Activated CD8-positive, alpha-beta memory T cell treated with anti-CD3 and anti-CD28 coated beads, Interleukin-2, amount 10 ng/mL, durations not matched to agents 7 days and 5 days (primary cell): ENCODE data around the gene EVA1C. TPM values are rescaled to one million over a fixed set of nuclear protein-coding genes. Genes with fewer than 3 reads are reported as not detected.
"Not testable (repeated sequence)": the region's sequence is repeated elsewhere in the genome, so short reads cannot be mapped to it uniquely, and the experiment has no call there.

Experiments used
- ATAC-seq: fragments of 150-1000 bp; cut with Tn5 transposase; one replicate; pipeline ENCODE4 v1.10.0; 2021; ENCODE audit warnings: moderate library complexity
- CTCF ChIA-PET: fragments of 350-600 bp; sonication (Branson Sonifier 250); formaldehyde crosslinking; loops from one replicate; lab custom pipeline; 2021; ENCODE audit warnings: antibody characterized with exemption; lab: Charles Lee
- DNase-seq: peaks from one replicate; pipeline ENCODE4 v3.0.0-alpha.2; 2020
- H3K27ac Mint-ChIP-seq: one replicate; pipeline ENCODE4 v1.8.0; 2021; ENCODE audit warnings: mild to moderate bottlenecking, mixed read lengths
- H3K27me3 Mint-ChIP-seq: one replicate; pipeline ENCODE4 v1.8.0; 2021; ENCODE audit warnings: mixed read lengths
- H3K36me3 Mint-ChIP-seq: one replicate; pipeline ENCODE4 v1.8.0; 2021; ENCODE audit warnings: mild to moderate bottlenecking, mixed read lengths
- H3K4me1 Mint-ChIP-seq: one replicate; pipeline ENCODE4 v1.8.0; 2021; ENCODE audit warnings: mixed read lengths
- H3K4me3 Mint-ChIP-seq: one replicate; pipeline ENCODE4 v1.8.0; 2021; ENCODE audit warnings: mild to moderate bottlenecking, moderate library complexity, mixed read lengths
- H3K9me3 Mint-ChIP-seq: one replicate; pipeline ENCODE4 v1.8.0; 2022; ENCODE audit warnings: low read depth, mixed read lengths
- total RNA-seq, 2 experiments: library from RNA; stranded (reverse); gene quantifications; one replicate each; pipeline ENCODE4 v1.2.3, GENCODE V29; 2021

Gene EVA1C
- total RNA-seq, 2 experiments from 2014 or later, result 4.5 to 7.6 TPM

DNA sequence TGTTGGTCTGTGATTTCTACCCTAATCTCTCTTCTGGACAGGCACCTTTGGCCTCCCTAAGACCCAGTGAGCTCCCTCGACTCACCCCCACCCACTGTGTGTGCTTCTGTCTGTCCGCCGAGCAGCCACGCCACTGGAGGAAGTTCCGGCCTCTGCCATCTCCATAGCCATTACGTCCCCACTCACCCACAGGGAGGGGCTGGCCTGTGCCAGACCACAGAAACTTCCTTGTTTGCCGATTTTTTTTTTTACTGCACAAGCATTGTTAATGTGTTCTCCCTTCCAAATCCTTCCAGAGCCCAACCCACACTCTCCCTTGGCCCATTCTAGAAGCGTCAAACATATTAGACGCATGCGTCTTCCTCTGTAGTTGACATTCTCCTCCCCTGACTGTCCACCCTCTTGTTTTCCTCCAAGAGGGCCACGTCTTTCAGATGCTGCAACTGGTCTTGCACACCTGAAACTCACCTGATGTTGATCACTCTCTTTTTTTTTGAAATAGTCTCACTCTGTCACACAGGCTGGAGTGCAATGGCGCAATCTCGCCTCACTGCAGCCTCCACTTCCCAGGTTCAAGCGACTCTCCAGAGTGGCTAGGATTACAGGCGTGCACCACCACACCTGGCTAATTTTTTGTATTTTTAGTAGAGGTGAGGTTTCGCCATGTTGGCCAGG, 72.3 kb downstream of the EVA1C start:
- Mint-ChIP-seq H3K27me3 (no peaks in the 10 kb centered on the region), H3K9me3 (no peaks in the 10 kb centered on the region), H3K4me1 (peaks cover 3% of the 10 kb centered on the region), H3K27ac (no peak overlapping the region), H3K4me3 (no peak overlapping the region), H3K36me3 (peaks cover 6% of the 10 kb centered on the region)
- CTCF ChIA-PET, result no interaction called here
- no peak for DNase-seq
- ATAC-seq, result no peak

DNA sequence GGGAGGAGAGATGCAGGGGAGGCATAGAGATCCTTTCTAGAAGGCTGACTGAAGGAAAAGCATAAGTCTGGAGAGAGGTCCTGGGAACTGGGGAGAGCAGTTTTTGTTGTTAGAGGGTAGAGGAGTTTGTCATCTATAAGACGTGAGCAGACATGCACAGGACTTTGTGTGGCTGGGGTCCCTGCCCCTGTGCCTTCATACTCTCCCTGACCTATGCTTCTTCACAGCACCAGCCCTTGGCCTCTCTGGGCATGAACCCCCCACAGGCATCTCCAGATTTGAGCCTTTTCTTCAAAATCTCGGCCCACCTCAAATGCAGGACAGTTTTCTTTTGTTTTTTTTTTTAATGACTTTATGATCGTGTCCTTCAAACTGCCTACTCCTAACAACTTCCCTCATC, 79.9 kb downstream of the EVA1C start:
- CTCF ChIA-PET, result no interaction called here
- no peak overlapping the region for H3K27ac Mint-ChIP-seq
- no peak overlapping the region for H3K4me3 Mint-ChIP-seq
- peaks cover 20% of the 10 kb centered on the region for H3K36me3 Mint-ChIP-seq
- no peak for DNase-seq
- no peaks in the 10 kb centered on the region for H3K27me3 Mint-ChIP-seq
- peaks cover 3% of the 10 kb centered on the region for H3K4me1 Mint-ChIP-seq
- no peaks in the 10 kb centered on the region for H3K9me3 Mint-ChIP-seq
- ATAC-seq, result no peak

GRCh38 chr21:32494934-32495709, 82.6 kb downstream of the EVA1C start:
- Mint-ChIP-seq H3K4me3 (no peak overlapping the region), H3K27ac (no peak overlapping the region), H3K9me3 (no peaks in the 10 kb centered on the region), H3K36me3 (peaks cover 18% of the 10 kb centered on the region), H3K4me1 (peaks cover 3% of the 10 kb centered on the region), H3K27me3 (no peaks in the 10 kb centered on the region)
- no peak for DNase-seq
- ATAC-seq, result no peak
- CTCF ChIA-PET, result no interaction called here

- Mint-ChIP-seq H3K9me3 (no peaks in the 10 kb centered on the region), H3K36me3 (peaks cover 16% of the 10 kb centered on the region), H3K4me3 (no peak overlapping the region), H3K27ac (no peak overlapping the region), H3K4me1 (peaks cover 3% of the 10 kb centered on the region), H3K27me3 (no peaks in the 10 kb centered on the region)
- ATAC-seq, result no peak
- CTCF ChIA-PET, result no interaction called here
- no peak for DNase-seq
Observed at GRCh38 chr21:32496568-32496967, 84.1 kb downstream of the EVA1C start.

DNA sequence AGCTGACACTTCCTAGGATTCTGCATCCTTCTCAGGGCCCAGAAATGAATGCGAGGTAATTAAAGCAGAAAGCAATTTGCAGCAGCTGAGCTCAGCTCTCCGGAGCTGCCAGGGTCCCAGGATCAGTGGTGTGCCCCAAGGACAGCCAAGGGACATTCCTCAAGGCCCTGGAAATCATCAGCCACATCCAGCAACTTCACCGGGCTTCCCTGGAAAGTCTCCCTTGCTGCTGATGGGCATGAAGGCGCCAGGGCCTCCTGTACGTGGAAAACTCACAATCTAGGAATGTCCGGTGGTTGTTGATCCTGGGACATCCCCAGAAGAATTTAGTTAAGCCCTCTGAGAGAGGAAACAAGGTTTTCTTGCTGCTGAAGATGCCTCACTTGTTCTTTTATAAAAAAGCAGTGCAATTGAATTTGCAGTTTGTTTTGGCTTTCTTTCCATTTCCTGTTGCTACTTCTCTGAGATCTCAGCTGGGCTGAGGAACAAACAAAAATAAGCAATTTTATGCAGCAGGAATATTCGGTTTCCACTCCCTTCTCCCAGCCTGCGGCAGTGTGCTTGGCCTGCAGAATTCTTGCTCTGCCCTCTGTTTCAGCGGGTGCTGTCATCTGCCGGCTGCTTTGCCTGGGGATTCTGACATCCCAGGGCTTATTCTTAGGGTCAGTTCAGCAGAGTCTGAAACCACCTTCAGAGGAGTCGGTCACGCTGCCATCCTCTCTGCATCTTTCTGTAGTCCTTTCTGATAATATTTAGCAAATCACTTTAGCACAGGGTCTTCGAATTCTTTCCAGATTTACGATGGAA, 86.9 kb downstream of the EVA1C start:
- ATAC-seq (no peak), DNase-seq (no peak)
- Mint-ChIP-seq H3K4me3 (no peak overlapping the region), H3K27ac (no peak overlapping the region), H3K4me1 (no peaks in the 10 kb centered on the region), H3K27me3 (no peaks in the 10 kb centered on the region), H3K36me3 (peaks cover 16% of the 10 kb centered on the region), H3K9me3 (no peaks in the 10 kb centered on the region)
- CTCF ChIA-PET, result interaction anchor here (1.0 kb wide), 1 partner anchor 70 kb away, joined by 3 read pairs; no protein-coding TSS in a partner anchor

- H3K27ac Mint-ChIP-seq, CTCF ChIA-PET, H3K9me3 Mint-ChIP-seq, H3K4me3 Mint-ChIP-seq, H3K36me3 Mint-ChIP-seq, ATAC-seq, DNase-seq, H3K4me1 Mint-ChIP-seq, H3K27me3 Mint-ChIP-seq: not testable (repeated sequence)
Observed at GRCh38 chr21:32503641-32504040, 91.1 kb downstream of the EVA1C start.

- not testable (repeated sequence) for H3K27me3 Mint-ChIP-seq, H3K4me3 Mint-ChIP-seq, H3K36me3 Mint-ChIP-seq, H3K27ac Mint-ChIP-seq, H3K9me3 Mint-ChIP-seq, DNase-seq, H3K4me1 Mint-ChIP-seq, ATAC-seq
- CTCF ChIA-PET, result interaction anchor here (0.7 to 1.0 kb wide), 2 partner anchors 57 to 96 kb away, joined by 3 read pairs; no protein-coding TSS in a partner anchor
Observed at GRCh38 chr21:32505767-32506166, 93.3 kb downstream of the EVA1C start.

GRCh38 chr21:32506411-32506965, 94.0 kb downstream of the EVA1C start:
- not testable (repeated sequence) for H3K27me3 Mint-ChIP-seq, H3K36me3 Mint-ChIP-seq, ATAC-seq, H3K27ac Mint-ChIP-seq, H3K4me1 Mint-ChIP-seq, DNase-seq, H3K9me3 Mint-ChIP-seq, H3K4me3 Mint-ChIP-seq
- CTCF ChIA-PET, result interaction anchor here (0.7 to 1.0 kb wide), 2 partner anchors 56 to 95 kb away, joined by 3 read pairs; no protein-coding TSS in a partner anchor

DNA sequence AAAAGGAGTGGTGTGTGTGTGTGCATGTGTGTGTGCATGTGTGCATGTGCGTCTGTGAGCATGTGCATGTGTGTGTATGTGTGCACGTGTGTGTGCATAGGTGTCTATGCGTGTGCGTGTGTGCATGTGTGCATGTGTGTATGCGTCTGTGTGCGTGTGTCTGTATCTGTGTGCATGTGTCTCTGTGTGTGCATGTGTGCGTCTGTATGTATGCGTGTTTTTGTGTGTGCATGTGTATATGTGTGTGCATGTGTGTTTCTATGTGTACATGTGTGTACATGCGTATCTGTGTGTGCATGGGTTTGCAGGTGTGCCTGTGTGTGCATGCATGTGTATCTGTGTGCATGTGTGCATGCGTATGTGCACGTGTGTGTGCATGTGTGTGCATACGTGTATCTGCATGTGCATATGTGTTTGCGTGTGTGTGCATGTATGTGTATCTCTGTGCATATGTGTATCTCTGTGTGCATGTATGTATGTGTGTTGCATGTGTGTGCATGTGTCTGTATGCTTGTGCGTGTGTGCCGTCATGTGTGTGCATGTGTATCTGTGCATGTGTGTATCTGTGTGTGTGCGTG, 94.9 kb downstream of the EVA1C start:
- Mint-ChIP-seq H3K27ac (no peak overlapping the region), H3K36me3 (peaks cover 6% of the 10 kb centered on the region)
- CTCF ChIA-PET, result no interaction called here

DNA sequence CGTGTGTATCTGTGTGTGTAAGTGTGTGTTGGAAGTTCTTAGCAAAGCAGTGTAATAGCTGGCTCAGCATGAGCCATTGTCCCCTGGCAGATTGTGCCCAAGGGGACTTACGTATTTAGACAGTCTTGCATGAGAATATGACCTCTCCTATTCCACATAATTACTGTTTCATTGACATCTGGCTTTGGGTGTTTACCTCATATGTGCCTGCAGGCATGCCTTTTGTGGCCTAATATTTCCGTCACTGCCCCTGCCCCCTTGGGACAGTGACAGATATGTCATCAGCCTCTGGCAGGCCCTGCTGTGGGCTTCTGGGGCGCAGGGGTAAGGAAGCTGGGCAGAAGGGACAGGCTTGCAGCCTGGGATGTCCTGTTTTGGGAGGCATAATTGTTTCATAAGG, 95.5 kb downstream of the EVA1C start:
- H3K27me3 Mint-ChIP-seq, H3K4me1 Mint-ChIP-seq, H3K4me3 Mint-ChIP-seq, H3K36me3 Mint-ChIP-seq, H3K9me3 Mint-ChIP-seq, CTCF ChIA-PET, H3K27ac Mint-ChIP-seq, DNase-seq, ATAC-seq: not testable (repeated sequence)

More for the DNA sequence above, 94.9 kb downstream of the EVA1C start:
- H3K4me3 Mint-ChIP-seq, result no peak overlapping the region
- DNase-seq (no peak), ATAC-seq (no peak)
- H3K4me1 Mint-ChIP-seq, result no peaks in the 10 kb centered on the region
- H3K27me3 Mint-ChIP-seq, result no peaks in the 10 kb centered on the region
- peaks cover 4% of the 10 kb centered on the region for H3K9me3 Mint-ChIP-seq

- H3K27ac Mint-ChIP-seq, result no peak overlapping the region
Observed at GRCh38 chr21:32508558-32508957, 96.1 kb downstream of the EVA1C start.

DNA sequence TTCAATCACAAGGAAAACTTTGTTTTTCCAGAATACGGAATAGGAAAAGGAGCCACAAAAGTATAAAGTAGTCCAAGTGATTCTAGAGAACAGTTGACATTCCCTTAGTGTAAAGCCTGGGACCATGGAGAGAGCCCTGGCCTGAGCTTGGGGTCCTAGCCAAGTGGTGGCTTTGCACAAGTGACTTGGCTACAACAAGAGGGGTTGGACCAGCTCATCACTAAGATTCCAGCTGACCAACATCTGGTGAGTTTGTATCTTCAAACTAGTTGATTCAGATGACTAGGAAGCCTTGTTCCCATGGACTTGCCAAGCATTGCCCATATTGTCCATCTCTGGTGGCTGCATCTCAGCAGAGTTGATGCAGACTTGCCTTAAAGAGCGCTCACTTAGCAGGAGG, 96.5 kb downstream of the EVA1C start:
- H3K36me3 Mint-ChIP-seq, H3K27ac Mint-ChIP-seq, H3K27me3 Mint-ChIP-seq, ATAC-seq, DNase-seq, H3K4me1 Mint-ChIP-seq, H3K9me3 Mint-ChIP-seq, CTCF ChIA-PET, H3K4me3 Mint-ChIP-seq: not testable (repeated sequence)

More at GRCh38 chr21:32508558-32508957, 96.1 kb downstream of the EVA1C start:
- Mint-ChIP-seq H3K4me3 (no peak overlapping the region), H3K36me3 (peaks cover 6% of the 10 kb centered on the region), H3K9me3 (peaks cover 4% of the 10 kb centered on the region), H3K4me1 (no peaks in the 10 kb centered on the region), H3K27me3 (no peaks in the 10 kb centered on the region)
- ATAC-seq (no peak), DNase-seq (no peak)
- CTCF ChIA-PET, result no interaction called here
